ENCODE data around the gene TXNL4B. TPM values are rescaled to one million over a fixed set of nuclear protein-coding genes. Genes with fewer than 3 reads are reported as not detected.

The TXNL4B gene
- total and polyA plus RNA-seq, 9 of the 15 experiments (the other 6 are each of a cell fraction or from before 2014, with no cell fraction given) = 11.9 to 38.0 (median 22.3) TPM

GRCh38 chr16:72072514-72073342 is 20.7 kb downstream of the TXNL4B start (continued):
- TF ChIP-seq ZBTB11 (CRISPR knock-in tag; IDR thresholded peaks at IDR 0.05) = 0 out of 6 replicates have a peak, but pooled peaks of 1 of the 3 experiments have one; percentile 38
- TF ChIP-seq SMAD4 (CRISPR knock-in tag; conservative IDR thresholded peaks at IDR 0.05) = peak; percentile 67
- TF ChIP-seq SMARCA4 (IDR thresholded peaks at IDR 0.05) = peak; percentile 81
- peak; percentile 78 for TF ChIP-seq NCOR1 (IDR thresholded peaks at IDR 0.05)
- no peak for TF ChIP-seq TARDBP (IDR thresholded peaks at IDR 0.05)
- peak; percentile 77; the same call in 1 of the 2 replicates for TF ChIP-seq CTBP1 (IDR thresholded peaks at IDR 0.05; ENCODE audit: borderline replicate concordance)
- 0 out of 2 replicates have a peak, but pooled peaks have one; percentile 17 for TF ChIP-seq ARID3A (IDR thresholded peaks at IDR 0.05; ENCODE audit: borderline replicate concordance, low read depth, low read length)
- peak; percentile 37; the same call in 1 of the 2 replicates for TF ChIP-seq MBD2 (IDR thresholded peaks at IDR 0.05; ENCODE audit: borderline replicate concordance, low read depth)
- no peak for TF ChIP-seq SMARCB1 (IDR thresholded peaks at IDR 0.05; ENCODE audit: insufficient read length, low read depth)
- TF ChIP-seq BCLAF1 (IDR thresholded peaks at IDR 0.05; ENCODE audit: borderline replicate concordance in 1 of 2, control insufficient read depth in 1 of 2, low read depth in 2 of 2, low read length in 1 of 2) = no peak
- TF ChIP-seq NEUROD1 (IDR thresholded peaks at IDR 0.05; ENCODE audit: borderline replicate concordance, low read depth, low read length, partially characterized antibody) = peak; percentile 26
- no peak for TF ChIP-seq RBM15 (IDR thresholded peaks at IDR 0.05; ENCODE audit: insufficient read depth, low read length)
- peak; percentile 29; the same call in 1 of the 2 replicates for TF ChIP-seq SMARCC2 (IDR thresholded peaks at IDR 0.05; ENCODE audit: low read depth)
- 0 out of 2 replicates have a peak, but pooled peaks have one; percentile 20 for TF ChIP-seq FOSL1 (tag; conservative IDR thresholded peaks at IDR 0.05)
- TF ChIP-seq GABPA (tag; conservative IDR thresholded peaks at IDR 0.05; ENCODE audit: low read depth) = no peak
- TF ChIP-seq HES1 (IDR thresholded peaks at IDR 0.05; ENCODE audit: low read depth) = no peak
